AG09319 (cell line): Measurements from ENCODE around the gene PHLDB1.
A peak's percentile ranks its signal among the peaks of the same experiment; 100 is the strongest.
"Not testable (repeated sequence)": the region's sequence is repeated elsewhere in the genome, so short reads cannot be mapped to it uniquely, and the experiment has no call there.

Source experiments
- DNase-seq: peaks from one replicate; pipeline ENCODE4 v3.0.0-alpha.2; 2010; ENCODE audit warnings: low read depth; ENCODE audit errors: extremely low read depth
- CTCF ChIP-seq: IDR thresholded peaks from 2 replicates; pipeline ENCODE4 v1.5.1; 2011; ENCODE audit warnings: low read depth, mild to moderate bottlenecking, inconsistent platforms, low read length, moderate library complexity

The PHLDB1 gene

GRCh38 chr11:118572981-118573550 lies 34.3 kb upstream of the PHLDB1 start:
- DNase-seq: no peak
- TF ChIP-seq CTCF: no peak

- DNase-seq: no peak
- no peak for TF ChIP-seq CTCF
These were observed 32.8 kb upstream of the PHLDB1 start for GRCh38 chr11:118574636-118575035.

GRCh38 chr11:118577995-118578394 lies 29.4 kb upstream of the PHLDB1 start:
- DNase-seq: not testable (repeated sequence)

- TF ChIP-seq CTCF: no peak
- no peak for DNase-seq
These were observed 26.4 kb upstream of the PHLDB1 start for GRCh38 chr11:118581057-118581456.

- TF ChIP-seq CTCF: no peak
- DNase-seq: no peak
These were observed 19.5 kb upstream of the PHLDB1 start for GRCh38 chr11:118587952-118588351.

GRCh38 chr11:118592616-118593367 lies 14.6 kb upstream of the PHLDB1 start:
- no peak for TF ChIP-seq CTCF
- no peak for DNase-seq

- TF ChIP-seq CTCF: peak; percentile 49
- DNase-seq: not testable (repeated sequence)
These were observed 12.4 kb upstream of the PHLDB1 start for GRCh38 chr11:118594984-118595383.
